Liver (tissue), 3 donors: ENCODE results near the gene OPN4.

Experiments used
- EGR1 ChIP-seq, 2 donors: IDR thresholded peaks; 2 replicates each; pipeline ENCODE4 v1.6.1; 2016 to 2018; ENCODE audit warnings: antibody characterized with exemption in 2 of 2, low read depth in 2 of 2
- FOXA2 ChIP-seq: IDR thresholded peaks from 2 replicates; pipeline ENCODE4 v1.6.1; 2016; ENCODE audit warnings: antibody characterized with exemption
- GABPA ChIP-seq, 2 donors: IDR thresholded peaks in 1 of 2; conservative IDR thresholded peaks in 1 of 2; 2 replicates each; pipeline ENCODE4 v1.6.1; 2016; ENCODE audit warnings: antibody characterized with exemption in 2 of 2, mild to moderate bottlenecking in 1 of 2, moderate library complexity in 1 of 2
- JUND ChIP-seq, 2 donors: IDR thresholded peaks; 2 replicates each; pipeline ENCODE4 v1.6.1; 2016; ENCODE audit warnings: antibody characterized with exemption in 2 of 2
- RAD21 ChIP-seq, 2 donors: IDR thresholded peaks; 2 replicates each; pipeline ENCODE4 v1.6.1; 2016; ENCODE audit warnings: antibody characterized with exemption in 2 of 2, mild to moderate bottlenecking in 2 of 2
- SP1 ChIP-seq: IDR thresholded peaks from 2 replicates; pipeline ENCODE4 v1.6.1; 2018; ENCODE audit warnings: antibody characterized with exemption, mild to moderate bottlenecking
- TAF1 ChIP-seq: conservative IDR thresholded peaks from 2 replicates; pipeline ENCODE4 v1.6.1; 2016; ENCODE audit warnings: antibody characterized with exemption, mild to moderate bottlenecking
- YY1 ChIP-seq: IDR thresholded peaks from 2 replicates; pipeline ENCODE4 v1.6.1; 2016; ENCODE audit warnings: antibody characterized with exemption, mild to moderate bottlenecking
- TF ChIP-seq, protein P1 (sequence below): fragments of 150-350 bp; IDR thresholded peaks from 2 replicates; pipeline ENCODE4 v1.5.1; 2017; ENCODE audit warnings: improper control_type of control experiment, low read depth, low read length; ENCODE audit not compliant: missing input control
- TF ChIP-seq, protein P2 (sequence below): IDR thresholded peaks from 2 replicates; pipeline ENCODE4 v1.6.1; 2016; ENCODE audit warnings: antibody characterized with exemption, mild to moderate bottlenecking
- TF ChIP-seq, protein P3 (sequence below): IDR thresholded peaks from 2 replicates; pipeline ENCODE4 v1.6.1; 2016; ENCODE audit warnings: antibody characterized with exemption
- TF ChIP-seq, protein P4 (sequence below): IDR thresholded peaks from 2 replicates; pipeline ENCODE4 v1.6.1; 2016; ENCODE audit warnings: antibody characterized with exemption
- donor health status: healthy.
- donor health status: healthy.

DNA sequence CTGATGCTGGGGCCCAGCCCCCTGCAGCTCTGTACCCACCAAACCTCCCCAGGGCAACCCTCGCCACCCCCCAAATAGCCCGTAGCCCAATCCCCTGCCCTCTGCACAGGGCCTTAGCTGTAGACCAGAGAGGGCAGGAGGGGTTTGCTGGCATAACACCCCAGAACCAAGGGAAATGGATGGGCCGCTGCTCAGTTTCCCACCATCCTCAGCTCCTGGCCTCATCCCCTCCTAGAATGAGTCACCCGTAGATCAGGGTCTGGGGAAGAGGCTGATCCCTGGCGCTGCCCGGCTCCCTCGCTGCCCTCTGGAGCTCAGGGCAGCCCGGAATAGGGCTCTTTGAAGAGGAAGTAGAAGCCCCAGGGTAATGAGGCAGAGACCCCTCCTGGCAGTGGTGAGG is 45.2 kb downstream of the OPN4 start:
- TF ChIP-seq TAF1 (no peak), GABPA (IDR thresholded peaks at IDR 0.05 in 1 of 2, conservative IDR thresholded peaks at IDR 0.05 in 1 of 2) (no peak), EGR1 (IDR thresholded peaks at IDR 0.05; ENCODE audit: low read depth in 2 of 2) (no peak), FOXA2 (no peak), RAD21 (IDR thresholded peaks at IDR 0.05) (no peak), JUND (IDR thresholded peaks at IDR 0.05) (no peak), YY1 (no peak), SP1 (no peak)
- TF ChIP-seq, protein P1, sequence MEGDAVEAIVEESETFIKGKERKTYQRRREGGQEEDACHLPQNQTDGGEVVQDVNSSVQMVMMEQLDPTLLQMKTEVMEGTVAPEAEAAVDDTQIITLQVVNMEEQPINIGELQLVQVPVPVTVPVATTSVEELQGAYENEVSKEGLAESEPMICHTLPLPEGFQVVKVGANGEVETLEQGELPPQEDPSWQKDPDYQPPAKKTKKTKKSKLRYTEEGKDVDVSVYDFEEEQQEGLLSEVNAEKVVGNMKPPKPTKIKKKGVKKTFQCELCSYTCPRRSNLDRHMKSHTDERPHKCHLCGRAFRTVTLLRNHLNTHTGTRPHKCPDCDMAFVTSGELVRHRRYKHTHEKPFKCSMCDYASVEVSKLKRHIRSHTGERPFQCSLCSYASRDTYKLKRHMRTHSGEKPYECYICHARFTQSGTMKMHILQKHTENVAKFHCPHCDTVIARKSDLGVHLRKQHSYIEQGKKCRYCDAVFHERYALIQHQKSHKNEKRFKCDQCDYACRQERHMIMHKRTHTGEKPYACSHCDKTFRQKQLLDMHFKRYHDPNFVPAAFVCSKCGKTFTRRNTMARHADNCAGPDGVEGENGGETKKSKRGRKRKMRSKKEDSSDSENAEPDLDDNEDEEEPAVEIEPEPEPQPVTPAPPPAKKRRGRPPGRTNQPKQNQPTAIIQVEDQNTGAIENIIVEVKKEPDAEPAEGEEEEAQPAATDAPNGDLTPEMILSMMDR, result no peak
- TF ChIP-seq, protein P2, sequence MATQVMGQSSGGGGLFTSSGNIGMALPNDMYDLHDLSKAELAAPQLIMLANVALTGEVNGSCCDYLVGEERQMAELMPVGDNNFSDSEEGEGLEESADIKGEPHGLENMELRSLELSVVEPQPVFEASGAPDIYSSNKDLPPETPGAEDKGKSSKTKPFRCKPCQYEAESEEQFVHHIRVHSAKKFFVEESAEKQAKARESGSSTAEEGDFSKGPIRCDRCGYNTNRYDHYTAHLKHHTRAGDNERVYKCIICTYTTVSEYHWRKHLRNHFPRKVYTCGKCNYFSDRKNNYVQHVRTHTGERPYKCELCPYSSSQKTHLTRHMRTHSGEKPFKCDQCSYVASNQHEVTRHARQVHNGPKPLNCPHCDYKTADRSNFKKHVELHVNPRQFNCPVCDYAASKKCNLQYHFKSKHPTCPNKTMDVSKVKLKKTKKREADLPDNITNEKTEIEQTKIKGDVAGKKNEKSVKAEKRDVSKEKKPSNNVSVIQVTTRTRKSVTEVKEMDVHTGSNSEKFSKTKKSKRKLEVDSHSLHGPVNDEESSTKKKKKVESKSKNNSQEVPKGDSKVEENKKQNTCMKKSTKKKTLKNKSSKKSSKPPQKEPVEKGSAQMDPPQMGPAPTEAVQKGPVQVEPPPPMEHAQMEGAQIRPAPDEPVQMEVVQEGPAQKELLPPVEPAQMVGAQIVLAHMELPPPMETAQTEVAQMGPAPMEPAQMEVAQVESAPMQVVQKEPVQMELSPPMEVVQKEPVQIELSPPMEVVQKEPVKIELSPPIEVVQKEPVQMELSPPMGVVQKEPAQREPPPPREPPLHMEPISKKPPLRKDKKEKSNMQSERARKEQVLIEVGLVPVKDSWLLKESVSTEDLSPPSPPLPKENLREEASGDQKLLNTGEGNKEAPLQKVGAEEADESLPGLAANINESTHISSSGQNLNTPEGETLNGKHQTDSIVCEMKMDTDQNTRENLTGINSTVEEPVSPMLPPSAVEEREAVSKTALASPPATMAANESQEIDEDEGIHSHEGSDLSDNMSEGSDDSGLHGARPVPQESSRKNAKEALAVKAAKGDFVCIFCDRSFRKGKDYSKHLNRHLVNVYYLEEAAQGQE, result no peak
- TF ChIP-seq, protein P3, sequence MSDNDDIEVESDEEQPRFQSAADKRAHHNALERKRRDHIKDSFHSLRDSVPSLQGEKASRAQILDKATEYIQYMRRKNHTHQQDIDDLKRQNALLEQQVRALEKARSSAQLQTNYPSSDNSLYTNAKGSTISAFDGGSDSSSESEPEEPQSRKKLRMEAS, result no peak
- TF ChIP-seq, protein P4, sequence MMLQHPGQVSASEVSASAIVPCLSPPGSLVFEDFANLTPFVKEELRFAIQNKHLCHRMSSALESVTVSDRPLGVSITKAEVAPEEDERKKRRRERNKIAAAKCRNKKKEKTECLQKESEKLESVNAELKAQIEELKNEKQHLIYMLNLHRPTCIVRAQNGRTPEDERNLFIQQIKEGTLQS, result no peak
